Measurements from ENCODE around the gene GNAS. TPM values are rescaled to one million over a fixed set of nuclear protein-coding genes. Genes with fewer than 3 reads are reported as not detected.
A peak's percentile ranks its signal among the peaks of the same experiment; 100 is the strongest.

Gene GNAS
- 217 and 324 TPM in 2 replicates for total RNA-seq (2011; cell fraction: chromatin; rRNA removed; ENCODE audit: low replicate concordance)
- 221 and 239 TPM in 2 replicates for total RNA-seq (2011; cell fraction: nucleolus; rRNA removed)
- total RNA-seq (2011; cell fraction: nucleoplasm; rRNA removed): 270 and 367 TPM in 2 replicates
- total RNA-seq (2014; rRNA removed): 266 and 294 TPM in 2 replicates
- total RNA-seq (2014; rRNA removed; fragmentation: Illumina TruSeq; extraction: Trizol): 212 and 224 TPM in 2 replicates
- 216 and 220 TPM in 2 replicates for total RNA-seq (2015; rRNA removed; fragmentation: Illumina TruSeq; extraction: Trizol)
- total RNA-seq (2021): 422 and 439 TPM in 2 replicates
- polyA plus RNA-seq (2011; rRNA removed): 321 and 329 TPM in 2 replicates
- 659 and 699 TPM in 2 replicates for polyA plus RNA-seq (2011; cell fraction: cytosol; rRNA removed)
- polyA plus RNA-seq (2011; cell fraction: nucleus; rRNA removed): 480 and 564 TPM in 2 replicates
- 497 and 536 TPM in 2 replicates for polyA plus RNA-seq (2012)
- 648 and 649 TPM in 2 replicates for polyA plus RNA-seq (2014; fragmentation: Illumina TruSeq; extraction: Trizol)
- 100 to 1,000 TPM; 128 to 129 TPM for polyA plus RNA-seq (2014; fragmentation: Nextera tagmentation; extraction: Ambion mirVana)
- polyA plus RNA-seq (2014; rRNA removed): 343 and 398 TPM in 2 replicates
- polyA minus RNA-seq (2011; rRNA and poly(A)+ RNA removed): 360 and 482 TPM in 2 replicates
- 377 and 397 TPM in 2 replicates for polyA minus RNA-seq (2011; cell fraction: cytosol; rRNA and poly(A)+ RNA removed)
- 103 and 150 TPM in 2 replicates for polyA minus RNA-seq (2011; cell fraction: nucleus; rRNA and poly(A)+ RNA removed)
- percentile 84 among the genes with signal in this experiment for Bru-seq, nascent RNA
- BruChase-seq, experiment 1, labeled RNA remaining after a 2-hour chase: percentile 89 among the genes with signal in this experiment
- percentile 90 among the genes with signal in this experiment for BruChase-seq, experiment 2, labeled RNA remaining after a 6-hour chase
- long read RNA-seq, experiment 1, transcript GNAS-211 (12 exons, 1,931 nt): major isoform, 643 of 2,074 reads
- long read RNA-seq, experiment 1, transcript GNAS-207 (13 exons, 1,975 nt): minor isoform, 70 of 2,074 reads
- long read RNA-seq, experiment 1, transcript GNAS-201 (12 exons, 1,866 nt): minor isoform, 416 of 2,074 reads
- long read RNA-seq, experiment 1, transcript GNAS-210 (13 exons, 1,972 nt): minor isoform, 487 of 2,074 reads
- long read RNA-seq, experiment 1, partial matches to known transcripts: 211 of 2,074 reads
- long read RNA-seq, experiment 1, other reads (novel, unspliced or antisense): 123 of 2,074 reads
- long read RNA-seq, experiment 2, transcript GNAS-210 (13 exons, 1,972 nt): minor isoform, 106 of 513 reads
- long read RNA-seq, experiment 2, transcript GNAS-201 (12 exons, 1,866 nt): major isoform, 244 of 513 reads
- long read RNA-seq, experiment 2, transcript GNAS-238 (12 exons, 1,534 nt): minor isoform, 9 of 513 reads
- long read RNA-seq, experiment 2, partial matches to known transcripts: 57 of 513 reads
- long read RNA-seq, experiment 2, other reads (novel, unspliced or antisense): 82 of 513 reads
- long read RNA-seq, experiment 3, transcript GNAS-201 (12 exons, 1,866 nt): minor isoform, 6 of 82 reads
- long read RNA-seq, experiment 3, transcript GNAS-211 (12 exons, 1,931 nt): minor isoform, 8 of 82 reads
- long read RNA-seq, experiment 3, transcript GNAS-234 (13 exons, 1,663 nt): major isoform, 11 of 82 reads
- long read RNA-seq, experiment 3, transcript GNAS-238 (12 exons, 1,534 nt): minor isoform, 5 of 82 reads
- long read RNA-seq, experiment 3, partial matches to known transcripts: 22 of 82 reads
- long read RNA-seq, experiment 3, other reads (novel, unspliced or antisense): 21 of 82 reads

DNA sequence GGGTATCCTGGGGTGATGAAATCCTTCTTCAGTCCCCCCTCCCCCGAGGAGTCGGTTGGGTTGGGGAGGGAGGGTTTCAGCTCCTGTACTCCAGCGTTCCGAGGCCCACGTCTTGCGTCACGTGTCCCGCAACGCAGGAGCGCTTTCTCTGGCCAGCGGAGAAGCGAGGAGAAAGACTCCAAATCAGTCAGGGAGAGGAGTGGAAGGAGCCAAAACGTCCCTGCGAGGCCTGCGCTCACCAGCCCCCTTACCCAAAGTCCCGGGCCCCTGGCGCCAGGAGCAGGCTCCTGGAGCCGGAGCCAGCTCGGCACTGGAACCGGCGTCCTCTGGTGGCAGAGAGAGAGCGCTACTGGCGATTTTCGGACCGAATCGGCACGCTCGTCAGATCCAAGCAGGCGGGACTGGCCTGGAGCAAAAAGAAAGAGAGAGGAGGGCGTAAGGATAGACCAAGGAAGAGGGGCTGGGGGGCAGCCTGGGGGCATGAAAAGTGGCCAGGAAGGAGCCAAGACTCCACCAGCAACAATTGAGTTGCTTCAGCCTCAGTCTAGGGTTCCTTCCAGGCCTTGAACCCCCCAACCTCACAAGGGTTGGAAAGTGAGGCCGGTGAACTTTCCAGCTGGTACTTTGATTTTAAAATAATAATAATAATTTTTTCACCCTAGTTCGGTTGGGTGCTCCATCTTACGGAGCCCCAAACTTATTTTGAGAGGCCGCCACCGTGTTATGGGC is at the start of gene GNAS:
Gene GNAS, plus strand, starts transcription at position 174 of the 729 bp plus-strand sequence.
- peak within 1 kb of the TSS; percentile 66 for H2AFZ ChIP-seq (ENCODE audit: low read depth, low read length)
- no peaks in the 10 kb centered on the region for H3K36me3 ChIP-seq (ENCODE audit: control insufficient read depth, insufficient read depth, low read length)
- peaks cover 2 to 21% of the 10 kb centered on the region in 2 experiments; a peak in 2 of 5 replicates for H3K27me3 ChIP-seq (ENCODE audit: control insufficient read depth in 2 of 2, insufficient read depth in 2 of 2, low read length in 2 of 2)
- intact Hi-C loops (cut with micrococcal nuclease): no loop called here
- peak within 1 kb of the TSS in 1 of 2 experiments; percentile 35; a peak in 1 of 4 replicates for H3K9ac ChIP-seq (ENCODE audit: insufficient read depth in 1 of 2, low read depth in 2 of 2, low read length in 2 of 2)
- H3K4me1 ChIP-seq (replicated peaks in 1 of 2; ENCODE audit: control insufficient read depth in 2 of 2, insufficient read depth in 2 of 2, low read length in 2 of 2): peaks cover 0 to 39% of the 10 kb centered on the region in 2 experiments; a peak in 2 of 5 replicates
- H4K20me1 ChIP-seq (replicated peaks; ENCODE audit: control insufficient read depth, insufficient read depth, low read length): no peaks in the 10 kb centered on the region
- ATAC-seq: peak; percentile 85
- ChIA-PET CTCF (ENCODE audit: low intra/inter-chr PET ratio) (interaction anchor here (1.2 kb wide), 1 partner anchor 370 kb away, joined by 4 read pairs; no protein-coding TSS in a partner anchor), POLR2A (interaction anchor here (0.5 to 0.6 kb wide), 3 partner anchors 36 to 447 kb away, joined by 3 read pairs; partner anchors contain the start of gene EDN3)
- no TSS peak for BruUV-seq (replicated peaks)
- H3K79me2 ChIP-seq (ENCODE audit: control insufficient read depth, insufficient read depth, low read length): no peaks in the 10 kb centered on the region
- in situ Hi-C loops (cut with MboI): loop anchor here (10.0 kb wide), 1 partner anchor 368 kb away; no protein-coding TSS in a partner anchor
- no peak for FAIRE-seq
- peak; percentile 29 to 48 (median 37) for DNase-seq (ENCODE audit: extremely low read depth in 1 of 4, low spot score in 3 of 4)
- no peak within 1 kb of the TSS for H3K27ac ChIP-seq (ENCODE audit: extremely low read depth, low read depth, low read length)
- H3K4me2 ChIP-seq (ENCODE audit: insufficient read depth, low read length): no peak within 1 kb of the TSS
- H3K9me3 ChIP-seq (replicated peaks; ENCODE audit: control insufficient read depth, insufficient read depth, low read depth, low read length): no peaks in the 10 kb centered on the region
- WGBS (ENCODE audit: insufficient coverage, low coverage, missing lambda C conversion rate): 6% methylated on average over 29 of the region's 35 CpGs
- H3K9me1 ChIP-seq (ENCODE audit: control insufficient read depth, insufficient read depth, low read length): no peaks in the 10 kb centered on the region
- H3K4me3 ChIP-seq: no peak within 1 kb of the TSS
- no peak for TF ChIP-seq MEF2D (tag; conservative IDR thresholded peaks at IDR 0.05; ENCODE audit: low read depth)
- TF ChIP-seq, protein P1, sequence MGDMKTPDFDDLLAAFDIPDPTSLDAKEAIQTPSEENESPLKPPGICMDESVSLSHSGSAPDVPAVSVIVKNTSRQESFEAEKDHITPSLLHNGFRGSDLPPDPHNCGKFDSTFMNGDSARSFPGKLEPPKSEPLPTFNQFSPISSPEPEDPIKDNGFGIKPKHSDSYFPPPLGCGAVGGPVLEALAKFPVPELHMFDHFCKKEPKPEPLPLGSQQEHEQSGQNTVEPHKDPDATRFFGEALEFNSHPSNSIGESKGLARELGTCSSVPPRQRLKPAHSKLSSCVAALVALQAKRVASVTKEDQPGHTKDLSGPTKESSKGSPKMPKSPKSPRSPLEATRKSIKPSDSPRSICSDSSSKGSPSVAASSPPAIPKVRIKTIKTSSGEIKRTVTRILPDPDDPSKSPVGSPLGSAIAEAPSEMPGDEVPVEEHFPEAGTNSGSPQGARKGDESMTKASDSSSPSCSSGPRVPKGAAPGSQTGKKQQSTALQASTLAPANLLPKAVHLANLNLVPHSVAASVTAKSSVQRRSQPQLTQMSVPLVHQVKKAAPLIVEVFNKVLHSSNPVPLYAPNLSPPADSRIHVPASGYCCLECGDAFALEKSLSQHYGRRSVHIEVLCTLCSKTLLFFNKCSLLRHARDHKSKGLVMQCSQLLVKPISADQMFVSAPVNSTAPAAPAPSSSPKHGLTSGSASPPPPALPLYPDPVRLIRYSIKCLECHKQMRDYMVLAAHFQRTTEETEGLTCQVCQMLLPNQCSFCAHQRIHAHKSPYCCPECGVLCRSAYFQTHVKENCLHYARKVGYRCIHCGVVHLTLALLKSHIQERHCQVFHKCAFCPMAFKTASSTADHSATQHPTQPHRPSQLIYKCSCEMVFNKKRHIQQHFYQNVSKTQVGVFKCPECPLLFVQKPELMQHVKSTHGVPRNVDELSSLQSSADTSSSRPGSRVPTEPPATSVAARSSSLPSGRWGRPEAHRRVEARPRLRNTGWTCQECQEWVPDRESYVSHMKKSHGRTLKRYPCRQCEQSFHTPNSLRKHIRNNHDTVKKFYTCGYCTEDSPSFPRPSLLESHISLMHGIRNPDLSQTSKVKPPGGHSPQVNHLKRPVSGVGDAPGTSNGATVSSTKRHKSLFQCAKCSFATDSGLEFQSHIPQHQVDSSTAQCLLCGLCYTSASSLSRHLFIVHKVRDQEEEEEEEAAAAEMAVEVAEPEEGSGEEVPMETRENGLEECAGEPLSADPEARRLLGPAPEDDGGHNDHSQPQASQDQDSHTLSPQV (IDR thresholded peaks at IDR 0.05): no peak
- peak; percentile 33 to 45; a peak in 2 of 4 replicates for TF ChIP-seq RAD21 (CRISPR knock-in tag; conservative IDR thresholded peaks at IDR 0.05 in 1 of 2, IDR thresholded peaks at IDR 0.05 in 1 of 2)
- TF ChIP-seq LCOR (CRISPR knock-in tag; IDR thresholded peaks at IDR 0.05): no peak
- peak; percentile 68 for TF ChIP-seq SMC3 (conservative IDR thresholded peaks at IDR 0.05; ENCODE audit: insufficient read depth, low read depth, low read length)
